ENCODE results near the gene CALCOCO1.

DNA sequence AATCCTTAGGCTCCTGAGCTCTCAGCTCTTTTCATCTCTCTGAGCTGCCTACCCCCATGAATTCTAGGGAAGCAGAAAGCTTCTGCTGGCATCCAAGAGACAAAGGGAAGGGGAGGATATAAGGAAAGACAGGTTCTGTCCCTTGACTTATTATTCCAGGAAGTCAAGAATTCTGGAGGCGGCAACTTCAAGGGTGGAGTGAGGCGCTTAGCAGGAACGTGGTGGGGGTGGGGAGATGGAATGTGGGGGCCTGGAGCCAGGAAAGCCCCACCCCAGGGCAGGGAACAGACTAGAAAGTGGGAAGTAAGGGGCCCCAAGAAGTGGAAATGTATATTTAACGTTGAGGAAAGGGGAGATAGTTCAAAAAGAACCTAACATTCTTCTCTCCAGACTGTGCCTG lies 1.4 kb downstream of the CALCOCO1 start:
- TF ChIP-seq, protein P1, sequence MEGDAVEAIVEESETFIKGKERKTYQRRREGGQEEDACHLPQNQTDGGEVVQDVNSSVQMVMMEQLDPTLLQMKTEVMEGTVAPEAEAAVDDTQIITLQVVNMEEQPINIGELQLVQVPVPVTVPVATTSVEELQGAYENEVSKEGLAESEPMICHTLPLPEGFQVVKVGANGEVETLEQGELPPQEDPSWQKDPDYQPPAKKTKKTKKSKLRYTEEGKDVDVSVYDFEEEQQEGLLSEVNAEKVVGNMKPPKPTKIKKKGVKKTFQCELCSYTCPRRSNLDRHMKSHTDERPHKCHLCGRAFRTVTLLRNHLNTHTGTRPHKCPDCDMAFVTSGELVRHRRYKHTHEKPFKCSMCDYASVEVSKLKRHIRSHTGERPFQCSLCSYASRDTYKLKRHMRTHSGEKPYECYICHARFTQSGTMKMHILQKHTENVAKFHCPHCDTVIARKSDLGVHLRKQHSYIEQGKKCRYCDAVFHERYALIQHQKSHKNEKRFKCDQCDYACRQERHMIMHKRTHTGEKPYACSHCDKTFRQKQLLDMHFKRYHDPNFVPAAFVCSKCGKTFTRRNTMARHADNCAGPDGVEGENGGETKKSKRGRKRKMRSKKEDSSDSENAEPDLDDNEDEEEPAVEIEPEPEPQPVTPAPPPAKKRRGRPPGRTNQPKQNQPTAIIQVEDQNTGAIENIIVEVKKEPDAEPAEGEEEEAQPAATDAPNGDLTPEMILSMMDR (IDR thresholded peaks at IDR 0.05), result no peak
- no peak for TF ChIP-seq POLR2A (IDR thresholded peaks at IDR 0.05)
- no peak for TF ChIP-seq POLR2AphosphoS5 (IDR thresholded peaks at IDR 0.05)
